Rectal smooth muscle tissue (tissue), 1 donor: ENCODE data around the gene GADL1.

Source experiments
- H3K27ac ChIP-seq: one replicate; pipeline ENCODE4 v1.7.0; 2013; ENCODE audit warnings: low read depth, low read length, inconsistent platforms
- H3K27me3 ChIP-seq: one replicate; pipeline ENCODE4 v1.7.0; 2013; ENCODE audit warnings: low read length; ENCODE audit not compliant: control insufficient read depth, insufficient read depth
- H3K36me3 ChIP-seq: one replicate; pipeline ENCODE4 v1.7.0; 2013; ENCODE audit warnings: low read length; ENCODE audit not compliant: control insufficient read depth, insufficient read depth
- H3K4me1 ChIP-seq: one replicate; pipeline ENCODE4 v1.7.0; 2013; ENCODE audit warnings: low read length; ENCODE audit not compliant: control insufficient read depth, insufficient read depth
- H3K4me3 ChIP-seq: one replicate; pipeline ENCODE4 v1.7.0; 2013; ENCODE audit warnings: low read length
- H3K9ac ChIP-seq: one replicate; pipeline ENCODE4 v1.7.0; 2013; ENCODE audit warnings: low read length

Gene GADL1

DNA sequence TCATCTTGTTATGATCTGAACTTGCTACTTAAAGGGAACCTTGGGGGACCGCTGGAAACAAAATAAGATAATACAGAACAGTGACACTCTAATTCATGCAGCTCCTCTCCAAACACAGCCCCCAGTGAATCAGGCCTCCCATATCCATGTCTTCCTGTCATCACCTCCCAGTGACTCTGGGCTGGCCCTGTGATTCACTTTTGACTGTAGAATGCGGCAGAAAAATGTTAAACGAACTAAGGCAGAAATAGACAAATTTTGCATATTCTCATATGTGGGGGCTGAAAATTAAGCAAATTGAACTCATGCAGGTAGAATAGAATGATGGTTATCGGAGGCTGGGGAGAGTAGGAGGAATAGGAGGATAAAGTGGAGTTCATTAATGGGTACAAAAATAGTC lies 20.2 kb upstream of the GADL1 start:
- H3K27me3 ChIP-seq: no peaks in the 10 kb centered on the region
- no peak overlapping the region for H3K9ac ChIP-seq
- no peaks in the 10 kb centered on the region for H3K36me3 ChIP-seq
- H3K4me1 ChIP-seq: no peaks in the 10 kb centered on the region
- no peak overlapping the region for H3K4me3 ChIP-seq
- no peak overlapping the region for H3K27ac ChIP-seq

DNA sequence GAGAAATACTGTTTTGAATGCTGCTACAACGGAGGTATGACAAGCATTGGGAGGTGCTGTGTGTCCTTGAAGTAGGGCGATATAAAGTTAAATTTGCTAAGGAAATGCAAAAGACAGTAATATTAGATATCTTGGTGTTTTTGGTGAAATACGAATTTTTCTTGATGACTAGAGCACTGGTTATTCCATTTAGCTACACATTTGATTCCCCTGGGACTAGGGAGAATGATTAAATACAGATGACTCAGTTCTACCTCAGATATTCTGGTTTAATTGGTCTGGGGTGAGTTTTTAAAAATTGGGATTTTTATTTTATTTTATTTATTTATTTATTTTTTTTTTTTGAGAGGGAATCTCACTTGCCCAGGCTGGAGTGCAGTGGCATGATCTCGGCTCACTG lies 18.7 kb upstream of the GADL1 start:
- Histone ChIP-seq H3K4me3 (no peak overlapping the region), H3K4me1 (no peaks in the 10 kb centered on the region), H3K27me3 (no peaks in the 10 kb centered on the region), H3K36me3 (no peaks in the 10 kb centered on the region), H3K27ac (no peak overlapping the region), H3K9ac (no peak overlapping the region)

DNA sequence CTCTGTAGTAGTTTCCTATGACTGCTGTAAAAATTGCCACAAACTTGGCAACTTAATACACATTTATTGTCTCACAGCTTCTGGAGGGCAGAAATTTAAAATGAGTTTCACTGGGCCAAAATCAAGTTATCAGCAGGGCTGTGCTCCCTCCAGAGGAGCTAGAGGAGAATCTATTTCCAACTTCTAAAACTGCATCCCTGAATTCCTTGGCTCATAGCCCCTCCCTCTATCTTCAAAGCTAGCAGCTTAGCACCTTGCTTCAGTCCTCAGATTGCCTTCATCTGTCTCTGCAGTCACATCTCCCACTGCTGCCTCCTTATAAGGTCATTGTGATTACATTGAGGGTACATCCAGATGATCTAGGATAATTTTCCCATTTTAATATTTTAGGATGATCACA lies 17.8 kb upstream of the GADL1 start:
- Histone ChIP-seq H3K27me3 (no peaks in the 10 kb centered on the region), H3K27ac (no peak overlapping the region), H3K9ac (no peak overlapping the region), H3K4me1 (no peaks in the 10 kb centered on the region), H3K36me3 (no peaks in the 10 kb centered on the region), H3K4me3 (no peak overlapping the region)

DNA sequence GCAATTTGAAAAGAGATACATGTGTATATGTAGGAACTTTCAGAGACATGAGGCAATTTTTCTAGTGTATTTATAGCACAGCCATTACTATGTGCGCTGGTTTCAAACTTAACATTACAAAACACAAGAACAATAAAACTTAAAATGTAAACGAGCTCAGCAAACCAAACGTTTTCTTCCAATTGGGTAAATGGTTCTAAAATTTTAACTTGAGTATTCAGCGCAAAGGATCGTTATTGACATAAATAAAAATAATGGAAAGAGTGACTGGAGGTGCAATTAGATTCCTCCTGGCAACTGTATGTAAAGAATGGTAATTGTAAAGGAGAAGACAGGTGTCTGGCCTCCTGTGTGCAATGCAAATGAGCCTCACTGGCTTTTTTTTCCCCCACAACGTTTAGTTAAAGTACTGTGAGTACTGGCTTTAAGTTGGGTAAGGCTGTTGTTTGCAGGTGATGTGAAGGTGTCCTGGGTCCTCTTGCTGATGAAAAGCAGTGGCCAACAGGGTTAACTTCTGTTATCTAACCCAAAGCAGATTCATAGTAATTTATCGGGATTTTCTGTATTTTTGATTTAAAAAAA lies 14.1 kb upstream of the GADL1 start:
- H3K27ac ChIP-seq: no peak overlapping the region
- no peaks in the 10 kb centered on the region for H3K27me3 ChIP-seq
- H3K9ac ChIP-seq: no peak overlapping the region
- no peaks in the 10 kb centered on the region for H3K4me1 ChIP-seq
- H3K36me3 ChIP-seq: no peaks in the 10 kb centered on the region
- H3K4me3 ChIP-seq: no peak overlapping the region

DNA sequence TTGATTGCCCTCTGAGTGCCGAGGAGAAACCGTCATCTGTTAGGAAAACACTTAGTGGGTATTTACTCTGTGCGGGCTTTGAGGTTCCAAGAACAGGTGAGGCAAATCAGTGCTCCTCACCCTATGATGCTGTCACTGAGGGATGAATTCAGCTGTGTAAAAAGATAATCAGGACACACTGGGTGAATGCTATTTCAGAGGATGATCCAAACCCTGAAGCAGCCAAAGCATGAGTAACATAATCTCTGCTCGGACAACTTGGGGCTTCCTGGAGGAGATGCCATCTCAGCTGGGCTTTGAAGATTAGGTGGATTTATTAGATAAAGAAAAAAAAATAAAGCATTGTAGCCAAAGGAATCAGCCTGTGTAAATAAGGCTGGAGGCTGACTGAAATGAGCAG lies 10.5 kb upstream of the GADL1 start:
- Histone ChIP-seq H3K27me3 (no peaks in the 10 kb centered on the region), H3K27ac (no peak overlapping the region), H3K4me1 (no peaks in the 10 kb centered on the region), H3K36me3 (no peaks in the 10 kb centered on the region), H3K4me3 (no peak overlapping the region), H3K9ac (no peak overlapping the region)

DNA sequence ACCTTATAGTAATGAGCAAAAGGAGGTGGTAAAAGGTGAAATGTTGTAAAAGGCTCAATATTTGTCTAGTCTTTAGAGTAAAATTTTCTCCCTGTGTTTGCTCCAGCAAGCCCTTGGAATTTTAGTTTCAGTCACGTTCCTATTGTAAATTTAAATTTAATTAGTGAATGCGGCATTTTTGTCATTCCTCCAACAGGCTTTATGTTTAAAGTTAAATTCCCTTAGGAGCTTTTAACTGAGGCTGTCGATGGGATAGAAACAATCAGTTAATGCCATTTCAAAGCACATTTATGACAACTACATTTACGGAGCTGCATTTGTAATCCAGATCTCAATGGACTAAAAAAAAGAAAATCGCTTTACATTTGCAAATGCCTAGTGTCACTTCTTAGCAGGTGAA lies 868 bp upstream of the GADL1 start:
- Histone ChIP-seq H3K4me3 (no peak overlapping the region), H3K9ac (no peak overlapping the region), H3K36me3 (no peaks in the 10 kb centered on the region), H3K4me1 (no peaks in the 10 kb centered on the region), H3K27me3 (no peaks in the 10 kb centered on the region), H3K27ac (no peak overlapping the region)

DNA sequence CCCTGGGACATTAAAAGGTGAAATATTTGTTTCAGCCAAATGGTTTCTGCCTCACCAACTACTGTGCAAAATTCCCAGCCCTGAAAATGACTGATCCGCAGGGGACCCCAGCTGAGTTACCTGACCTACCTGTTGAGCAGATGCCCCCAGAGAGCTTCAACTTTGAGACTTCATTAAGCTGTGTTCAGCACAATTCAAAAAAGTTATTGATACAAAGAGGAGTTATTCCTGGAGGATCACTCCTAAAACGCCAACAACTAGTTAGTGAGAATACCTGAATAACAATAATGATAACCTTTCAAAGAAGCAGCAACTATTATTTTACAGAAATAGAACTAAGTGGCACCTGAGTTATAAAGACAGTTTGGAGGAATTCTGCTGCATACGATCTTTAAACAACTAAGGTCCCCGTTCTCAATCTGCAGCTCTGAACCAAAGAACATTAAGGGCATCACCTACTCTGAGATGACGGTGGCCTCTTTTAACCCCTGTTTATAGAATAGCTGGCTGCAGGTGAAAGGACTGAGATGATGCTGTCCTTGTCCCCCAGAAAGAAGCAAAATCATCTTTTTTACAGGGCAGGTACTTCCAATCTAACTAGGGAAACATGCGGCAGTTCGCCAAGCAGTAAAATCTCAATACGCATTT lies 659 bp downstream of the GADL1 start:
- Histone ChIP-seq H3K27ac (no peak overlapping the region), H3K27me3 (no peaks in the 10 kb centered on the region), H3K4me3 (peak overlapping the region; percentile 61), H3K36me3 (no peaks in the 10 kb centered on the region), H3K4me1 (no peaks in the 10 kb centered on the region), H3K9ac (no peak overlapping the region)

DNA sequence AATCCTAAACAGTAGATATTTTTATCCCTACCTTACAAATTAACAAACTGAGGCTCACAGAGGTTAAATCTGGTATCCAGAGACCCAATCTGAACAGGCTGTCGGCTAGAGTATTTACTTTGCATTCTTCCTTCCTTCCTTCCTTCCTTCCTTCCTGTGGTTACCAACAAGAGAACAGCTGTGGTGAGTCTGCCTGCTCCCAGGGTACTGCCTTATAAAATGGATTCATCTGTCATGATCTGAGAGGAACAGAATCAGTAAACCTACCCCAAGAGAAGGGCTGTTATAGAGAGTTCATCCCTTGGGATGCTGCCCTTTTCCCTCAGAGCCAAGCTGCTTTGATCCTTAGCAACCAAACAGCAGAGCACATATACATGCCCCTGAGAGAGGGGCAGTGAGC lies 3.6 kb downstream of the GADL1 start:
- no peak overlapping the region for H3K27ac ChIP-seq
- H3K9ac ChIP-seq: no peak overlapping the region
- no peaks in the 10 kb centered on the region for H3K36me3 ChIP-seq
- H3K27me3 ChIP-seq: no peaks in the 10 kb centered on the region
- H3K4me3 ChIP-seq: no peak overlapping the region
- no peaks in the 10 kb centered on the region for H3K4me1 ChIP-seq

DNA sequence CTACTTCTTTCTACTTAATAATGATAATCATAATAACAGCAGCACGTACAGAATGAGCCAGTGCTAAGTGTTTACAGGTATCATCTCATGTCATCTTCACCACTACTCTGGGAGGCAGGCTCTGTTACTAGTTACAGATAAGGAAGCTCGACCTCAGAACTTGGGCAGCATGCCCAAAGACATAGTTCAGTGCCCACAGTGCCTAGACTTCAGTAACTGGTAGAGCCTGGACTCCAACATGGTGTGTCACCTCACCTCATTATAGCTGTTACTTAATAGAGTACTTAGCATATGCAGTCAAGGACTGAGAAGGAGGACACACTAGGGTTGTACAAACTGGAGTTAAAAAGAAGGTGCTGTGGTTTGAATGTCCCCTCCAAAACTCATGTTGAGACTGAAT lies 7.6 kb downstream of the GADL1 start:
- H3K4me1 ChIP-seq: no peaks in the 10 kb centered on the region
- H3K9ac ChIP-seq: no peak overlapping the region
- no peaks in the 10 kb centered on the region for H3K36me3 ChIP-seq
- H3K4me3 ChIP-seq: no peak overlapping the region
- no peak overlapping the region for H3K27ac ChIP-seq
- H3K27me3 ChIP-seq: no peaks in the 10 kb centered on the region

DNA sequence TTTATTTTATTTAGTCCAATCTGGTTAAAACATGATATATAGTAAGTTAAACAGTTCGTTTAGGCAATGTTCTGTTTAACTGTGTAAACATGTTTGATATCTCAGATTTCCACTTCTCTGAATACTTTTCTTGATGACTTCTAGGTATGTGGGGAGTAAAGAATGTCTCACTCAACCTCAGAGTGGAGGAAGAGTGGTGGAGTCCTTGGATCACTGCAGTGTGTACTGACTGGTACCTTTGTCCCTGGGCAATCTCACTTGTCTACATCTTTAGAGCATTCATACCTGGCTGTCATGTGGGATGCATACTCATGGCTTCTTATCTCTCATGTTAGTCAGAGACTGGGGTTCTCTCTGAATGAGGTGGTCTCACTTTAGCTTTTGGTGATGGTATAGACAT lies 15.6 kb downstream of the GADL1 start:
- Histone ChIP-seq H3K27me3 (no peaks in the 10 kb centered on the region), H3K9ac (no peak overlapping the region), H3K27ac (no peak overlapping the region), H3K4me3 (no peak overlapping the region), H3K4me1 (no peaks in the 10 kb centered on the region), H3K36me3 (no peaks in the 10 kb centered on the region)

DNA sequence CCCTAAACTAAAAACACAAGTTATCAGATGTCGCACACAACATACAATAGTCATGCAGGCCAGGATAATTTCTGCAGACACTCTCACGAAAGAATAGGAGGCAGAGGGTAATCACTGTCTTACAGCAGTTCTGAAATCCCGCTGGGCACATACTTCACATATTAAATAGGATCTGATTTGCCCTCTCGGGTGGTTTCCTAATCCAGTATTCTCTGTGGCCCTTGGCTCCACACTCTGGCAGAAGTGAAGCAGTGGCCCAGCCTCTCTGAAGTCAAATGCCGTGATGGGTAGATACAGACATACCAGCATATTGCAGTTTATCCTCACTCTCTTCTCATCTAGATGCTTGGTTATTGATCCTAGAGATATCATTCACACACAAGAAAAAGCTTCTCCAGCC lies 19.0 kb downstream of the GADL1 start:
- Histone ChIP-seq H3K27ac (no peak overlapping the region), H3K4me1 (no peaks in the 10 kb centered on the region), H3K9ac (no peak overlapping the region), H3K36me3 (no peaks in the 10 kb centered on the region), H3K27me3 (no peaks in the 10 kb centered on the region), H3K4me3 (no peak overlapping the region)

DNA sequence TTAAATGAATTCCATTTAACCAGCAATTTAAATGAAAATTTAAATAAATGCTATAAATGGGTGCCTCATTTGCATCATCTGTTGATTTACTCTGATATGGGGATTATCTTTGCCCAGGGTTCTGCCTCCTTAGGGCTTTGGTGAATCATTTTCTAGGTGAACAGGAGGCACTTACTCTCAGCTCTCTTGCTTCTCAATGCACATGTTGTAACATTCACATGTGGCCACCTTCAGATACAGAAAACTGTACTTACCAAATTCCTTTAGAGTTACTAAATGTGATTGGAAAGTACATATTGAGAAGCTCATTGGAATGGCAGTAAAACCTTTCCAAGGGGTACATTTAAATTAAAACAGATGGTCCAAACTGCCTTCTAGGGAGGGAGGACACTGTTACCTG lies 20.8 kb downstream of the GADL1 start:
- no peaks in the 10 kb centered on the region for H3K36me3 ChIP-seq
- no peak overlapping the region for H3K27ac ChIP-seq
- no peaks in the 10 kb centered on the region for H3K27me3 ChIP-seq
- H3K4me3 ChIP-seq: no peak overlapping the region
- H3K4me1 ChIP-seq: no peaks in the 10 kb centered on the region
- H3K9ac ChIP-seq: no peak overlapping the region

DNA sequence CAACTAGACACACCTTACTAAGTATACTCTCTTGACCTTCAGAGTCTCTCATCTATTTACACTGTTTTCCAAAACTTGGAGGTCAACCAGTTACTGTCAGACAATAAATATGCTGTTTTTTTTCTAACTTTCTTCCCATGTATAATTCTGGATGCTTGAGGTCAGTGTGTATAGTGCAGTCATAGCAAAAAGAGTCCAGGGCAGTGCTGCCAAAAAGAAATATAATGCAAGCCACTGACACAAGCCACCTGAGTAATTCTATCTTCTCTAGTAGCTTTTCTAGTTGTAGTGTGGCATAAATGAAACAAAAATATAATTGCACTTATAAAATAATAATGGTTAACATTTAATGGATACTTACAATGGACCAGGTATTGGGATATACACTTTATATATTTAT lies 21.6 kb downstream of the GADL1 start:
- no peak overlapping the region for H3K27ac ChIP-seq
- no peaks in the 10 kb centered on the region for H3K27me3 ChIP-seq
- H3K9ac ChIP-seq: no peak overlapping the region
- H3K4me1 ChIP-seq: no peaks in the 10 kb centered on the region
- no peaks in the 10 kb centered on the region for H3K36me3 ChIP-seq
- H3K4me3 ChIP-seq: no peak overlapping the region
